ENCODE measurements around the gene RXYLT1.

GRCh38 chr12:63747553-63747952 is 32.2 kb upstream of the RXYLT1 start:
- TF ChIP-seq, protein P1, sequence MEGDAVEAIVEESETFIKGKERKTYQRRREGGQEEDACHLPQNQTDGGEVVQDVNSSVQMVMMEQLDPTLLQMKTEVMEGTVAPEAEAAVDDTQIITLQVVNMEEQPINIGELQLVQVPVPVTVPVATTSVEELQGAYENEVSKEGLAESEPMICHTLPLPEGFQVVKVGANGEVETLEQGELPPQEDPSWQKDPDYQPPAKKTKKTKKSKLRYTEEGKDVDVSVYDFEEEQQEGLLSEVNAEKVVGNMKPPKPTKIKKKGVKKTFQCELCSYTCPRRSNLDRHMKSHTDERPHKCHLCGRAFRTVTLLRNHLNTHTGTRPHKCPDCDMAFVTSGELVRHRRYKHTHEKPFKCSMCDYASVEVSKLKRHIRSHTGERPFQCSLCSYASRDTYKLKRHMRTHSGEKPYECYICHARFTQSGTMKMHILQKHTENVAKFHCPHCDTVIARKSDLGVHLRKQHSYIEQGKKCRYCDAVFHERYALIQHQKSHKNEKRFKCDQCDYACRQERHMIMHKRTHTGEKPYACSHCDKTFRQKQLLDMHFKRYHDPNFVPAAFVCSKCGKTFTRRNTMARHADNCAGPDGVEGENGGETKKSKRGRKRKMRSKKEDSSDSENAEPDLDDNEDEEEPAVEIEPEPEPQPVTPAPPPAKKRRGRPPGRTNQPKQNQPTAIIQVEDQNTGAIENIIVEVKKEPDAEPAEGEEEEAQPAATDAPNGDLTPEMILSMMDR (IDR thresholded peaks at IDR 0.05) = no peak
- no peak for TF ChIP-seq POLR2A (IDR thresholded peaks at IDR 0.05)

All from transverse colon (tissue), 3 donors.